ENCODE measurements around the gene USP4.

The USP4 gene

GRCh38 chr3:49302613-49303012 lies 37.2 kb downstream of the USP4 start:
- H3K4me1 ChIP-seq (ENCODE audit: low read length), result no peaks in the 10 kb centered on the region
- H3K27ac ChIP-seq (ENCODE audit: low read length), result no peak overlapping the region
- DNase-seq, result no peak
- no peaks in the 10 kb centered on the region for H4K20me1 ChIP-seq (ENCODE audit: insufficient read depth, low read length)
- H3K4me3 ChIP-seq (ENCODE audit: low read length), result no peak overlapping the region
- no peaks in the 10 kb centered on the region for H3K27me3 ChIP-seq (replicated peaks; ENCODE audit: insufficient read depth, low read length)
- H3K36me3 ChIP-seq (replicated peaks; ENCODE audit: insufficient read depth, low read length), result peaks cover 6% of the 10 kb centered on the region; the same call in 1 of the 2 replicates
- no peaks in the 10 kb centered on the region for H3K9me2 ChIP-seq (replicated peaks; ENCODE audit: insufficient read depth, low read length)
- no peak overlapping the region for H3K9ac ChIP-seq (ENCODE audit: low read length)
- TF ChIP-seq CTCF (IDR thresholded peaks at IDR 0.05; ENCODE audit: low read length) (no peak), EZH2 (optimal IDR thresholded peaks at IDR 0.05; ENCODE audit: low read depth, low read length) (no peak), EZH2phosphoT487 (IDR thresholded peaks at IDR 0.05; ENCODE audit: low read length) (no peak)
- no peaks in the 10 kb centered on the region for H3K79me2 ChIP-seq (ENCODE audit: low read length)
- H3K9me3 ChIP-seq (replicated peaks; ENCODE audit: insufficient read depth, low read length), result no peaks in the 10 kb centered on the region
- no peak overlapping the region for H2AFZ ChIP-seq (ENCODE audit: low read length)
- H3F3A ChIP-seq (ENCODE audit: insufficient read depth, low read length), result no peaks in the 10 kb centered on the region
- H3K4me2 ChIP-seq (ENCODE audit: low read depth, low read length), result no peak overlapping the region

GRCh38 chr3:49300595-49300994 lies 39.3 kb downstream of the USP4 start:
- Histone ChIP-seq H3K9ac (ENCODE audit: low read length) (no peak overlapping the region), H3K79me2 (ENCODE audit: low read length) (no peaks in the 10 kb centered on the region), H3K4me3 (ENCODE audit: low read length) (no peak overlapping the region), H3K4me1 (ENCODE audit: low read length) (no peaks in the 10 kb centered on the region), H3K36me3 (replicated peaks; ENCODE audit: insufficient read depth, low read length) (peaks cover 6% of the 10 kb centered on the region; the same call in 1 of the 2 replicates), H3K27me3 (replicated peaks; ENCODE audit: insufficient read depth, low read length) (no peaks in the 10 kb centered on the region), H3K9me3 (replicated peaks; ENCODE audit: insufficient read depth, low read length) (no peaks in the 10 kb centered on the region), H3K27ac (ENCODE audit: low read length) (no peak overlapping the region), H3K4me2 (ENCODE audit: low read depth, low read length) (no peak overlapping the region), H3K9me2 (replicated peaks; ENCODE audit: insufficient read depth, low read length) (no peaks in the 10 kb centered on the region), H2AFZ (ENCODE audit: low read length) (no peak overlapping the region), H4K20me1 (ENCODE audit: insufficient read depth, low read length) (no peaks in the 10 kb centered on the region), H3F3A (ENCODE audit: insufficient read depth, low read length) (no peaks in the 10 kb centered on the region)
- no peak for DNase-seq
- TF ChIP-seq EZH2phosphoT487 (IDR thresholded peaks at IDR 0.05; ENCODE audit: low read length) (no peak), CTCF (IDR thresholded peaks at IDR 0.05; ENCODE audit: low read length) (no peak), EZH2 (optimal IDR thresholded peaks at IDR 0.05; ENCODE audit: low read depth, low read length) (no peak)

- no peaks in the 10 kb centered on the region for H3K79me2 ChIP-seq (ENCODE audit: low read length)
- no peaks in the 10 kb centered on the region for H4K20me1 ChIP-seq (ENCODE audit: insufficient read depth, low read length)
- H3K36me3 ChIP-seq (replicated peaks; ENCODE audit: insufficient read depth, low read length), result peaks cover 6% of the 10 kb centered on the region; the same call in 1 of the 2 replicates
- TF ChIP-seq EZH2phosphoT487 (IDR thresholded peaks at IDR 0.05; ENCODE audit: low read length) (no peak), CTCF (IDR thresholded peaks at IDR 0.05; ENCODE audit: low read length) (no peak), EZH2 (optimal IDR thresholded peaks at IDR 0.05; ENCODE audit: low read depth, low read length) (no peak)
- H3K9ac ChIP-seq (ENCODE audit: low read length), result no peak overlapping the region
- H3K4me3 ChIP-seq (ENCODE audit: low read length), result no peak overlapping the region
- no peaks in the 10 kb centered on the region for H3K9me3 ChIP-seq (replicated peaks; ENCODE audit: insufficient read depth, low read length)
- H2AFZ ChIP-seq (ENCODE audit: low read length), result no peak overlapping the region
- no peak for DNase-seq
- H3K27ac ChIP-seq (ENCODE audit: low read length), result no peak overlapping the region
- no peak overlapping the region for H3K4me2 ChIP-seq (ENCODE audit: low read depth, low read length)
- no peaks in the 10 kb centered on the region for H3K9me2 ChIP-seq (replicated peaks; ENCODE audit: insufficient read depth, low read length)
- no peaks in the 10 kb centered on the region for H3K4me1 ChIP-seq (ENCODE audit: low read length)
- no peaks in the 10 kb centered on the region for H3F3A ChIP-seq (ENCODE audit: insufficient read depth, low read length)
- H3K27me3 ChIP-seq (replicated peaks; ENCODE audit: insufficient read depth, low read length), result no peaks in the 10 kb centered on the region
These were observed 41.3 kb downstream of the USP4 start for GRCh38 chr3:49298511-49298910.
